ENCODE results near the gene SLC17A1.

Gene SLC17A1

DNA sequence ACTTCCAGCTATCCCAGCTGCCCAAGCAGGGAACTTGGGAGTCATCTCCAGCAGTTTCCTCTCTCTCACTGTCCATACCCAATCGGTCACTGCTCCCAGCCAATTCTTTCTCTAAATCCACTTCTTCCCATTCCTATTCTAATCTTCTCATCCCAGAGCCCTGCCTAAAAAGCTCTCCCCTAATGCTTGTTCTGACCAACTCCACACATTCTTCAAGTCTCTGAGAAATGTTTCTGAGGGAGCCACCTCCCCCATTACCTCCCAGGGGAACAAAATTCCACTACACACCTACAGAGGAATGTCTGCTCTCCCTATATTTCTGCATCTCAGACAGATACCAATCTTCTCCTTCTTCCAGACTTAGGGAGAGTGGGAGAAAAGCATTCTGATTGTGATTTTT is 63.3 kb downstream of the SLC17A1 start:
- TF ChIP-seq, protein P1, sequence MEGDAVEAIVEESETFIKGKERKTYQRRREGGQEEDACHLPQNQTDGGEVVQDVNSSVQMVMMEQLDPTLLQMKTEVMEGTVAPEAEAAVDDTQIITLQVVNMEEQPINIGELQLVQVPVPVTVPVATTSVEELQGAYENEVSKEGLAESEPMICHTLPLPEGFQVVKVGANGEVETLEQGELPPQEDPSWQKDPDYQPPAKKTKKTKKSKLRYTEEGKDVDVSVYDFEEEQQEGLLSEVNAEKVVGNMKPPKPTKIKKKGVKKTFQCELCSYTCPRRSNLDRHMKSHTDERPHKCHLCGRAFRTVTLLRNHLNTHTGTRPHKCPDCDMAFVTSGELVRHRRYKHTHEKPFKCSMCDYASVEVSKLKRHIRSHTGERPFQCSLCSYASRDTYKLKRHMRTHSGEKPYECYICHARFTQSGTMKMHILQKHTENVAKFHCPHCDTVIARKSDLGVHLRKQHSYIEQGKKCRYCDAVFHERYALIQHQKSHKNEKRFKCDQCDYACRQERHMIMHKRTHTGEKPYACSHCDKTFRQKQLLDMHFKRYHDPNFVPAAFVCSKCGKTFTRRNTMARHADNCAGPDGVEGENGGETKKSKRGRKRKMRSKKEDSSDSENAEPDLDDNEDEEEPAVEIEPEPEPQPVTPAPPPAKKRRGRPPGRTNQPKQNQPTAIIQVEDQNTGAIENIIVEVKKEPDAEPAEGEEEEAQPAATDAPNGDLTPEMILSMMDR (IDR thresholded peaks at IDR 0.05; ENCODE audit: low read length, missing control alignments): no peak
- no peak overlapping the region for H3K4me3 ChIP-seq (replicated peaks; ENCODE audit: low read depth, low read length)
- DNase-seq (ENCODE audit: low read depth): no peak

- no peak for DNase-seq (ENCODE audit: low read depth)
- no peak overlapping the region for H3K4me3 ChIP-seq (replicated peaks; ENCODE audit: low read depth, low read length)
- TF ChIP-seq, protein P1 (IDR thresholded peaks at IDR 0.05; ENCODE audit: low read length, missing control alignments): no peak
These were observed 67.2 kb downstream of the SLC17A1 start for GRCh38 chr6:25764611-25765010.

DNA sequence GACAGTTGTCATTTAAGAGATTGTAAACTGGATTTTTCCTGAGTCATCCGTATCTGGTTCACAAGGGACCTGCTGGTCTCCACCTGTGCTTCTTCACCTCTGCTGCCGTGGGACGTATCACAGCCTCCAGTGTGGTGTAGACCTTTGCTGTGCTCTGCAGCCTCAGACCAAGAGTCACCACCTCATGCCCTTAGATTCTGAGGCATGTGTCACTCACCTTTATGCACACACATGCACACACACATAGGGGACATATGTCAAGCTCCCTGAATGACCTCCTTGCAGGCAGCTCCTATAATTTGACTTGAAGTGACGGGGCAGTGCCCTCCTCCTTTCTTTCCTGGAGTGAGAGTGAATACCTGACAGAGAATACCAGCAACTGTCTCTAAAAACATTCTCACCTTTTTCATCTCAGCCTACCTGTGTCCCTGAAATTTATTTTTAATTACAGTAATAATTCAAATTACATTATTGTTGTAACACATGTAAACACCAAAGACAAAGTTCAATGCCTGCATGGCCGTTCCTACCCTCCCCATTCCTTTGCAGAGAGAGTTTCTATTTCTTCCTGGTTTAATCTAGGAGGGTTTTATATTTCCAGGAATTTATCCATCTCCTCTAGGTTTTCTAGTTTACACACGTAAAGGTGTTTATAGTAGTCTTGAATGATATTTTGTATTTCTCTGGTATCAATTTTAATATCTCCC is 73.8 kb downstream of the SLC17A1 start:
- no peak for DNase-seq (ENCODE audit: low read depth)
- TF ChIP-seq, protein P1 (IDR thresholded peaks at IDR 0.05; ENCODE audit: low read length, missing control alignments): no peak
- H3K4me3 ChIP-seq (replicated peaks; ENCODE audit: low read depth, low read length): no peak overlapping the region

GRCh38 chr6:25756382-25757363 is 75.2 kb downstream of the SLC17A1 start:
- TF ChIP-seq, protein P1 (IDR thresholded peaks at IDR 0.05; ENCODE audit: low read length, missing control alignments): no peak
- no peak overlapping the region for H3K4me3 ChIP-seq (replicated peaks; ENCODE audit: low read depth, low read length)

GRCh38 chr6:25755483-25755882 is 76.4 kb downstream of the SLC17A1 start:
- H3K4me3 ChIP-seq (replicated peaks; ENCODE audit: low read depth, low read length): no peak overlapping the region
- TF ChIP-seq, protein P1 (IDR thresholded peaks at IDR 0.05; ENCODE audit: low read length, missing control alignments): no peak
- DNase-seq (ENCODE audit: low read depth): no peak

More at GRCh38 chr6:25756382-25757363, 75.2 kb downstream of the SLC17A1 start:
- peak; percentile 1 for DNase-seq (ENCODE audit: low read depth)

GRCh38 chr6:25754535-25754934 is 77.3 kb downstream of the SLC17A1 start, which contains the start of gene SLC17A4:
Gene SLC17A4, plus strand, starts transcription at chr6:25754742. Its CDS starts 7,221 bp downstream, at chr6:25761963.
- DNase-seq (ENCODE audit: low read depth): no peak
- H3K4me3 ChIP-seq (replicated peaks; ENCODE audit: low read depth, low read length): no peak within 1 kb of the TSS
- TF ChIP-seq, protein P1 (IDR thresholded peaks at IDR 0.05; ENCODE audit: low read length, missing control alignments): no peak

Data from fibroblast of pulmonary artery (primary cell).